OCI-LY7 (cell line): Measurements from ENCODE around the gene DGKB.

ENCODE experiments used
- EZH2phosphoT487 ChIP-seq: fragments of 200-600 bp; sonication (generic); IDR thresholded peaks from 2 replicates; pipeline ENCODE4 v1.6.1; 2018; ENCODE audit warnings: low read depth, borderline replicate concordance, mild to moderate bottlenecking, mixed run types, antibody characterized with exemption, low read length, moderate library complexity, mixed read lengths
- TF ChIP-seq, protein P1 (sequence below): fragments of 200-600 bp; sonication (generic); conservative IDR thresholded peaks from 2 replicates; pipeline ENCODE4 v1.5.1; 2014; ENCODE audit warnings: mild to moderate bottlenecking, antibody characterized with exemption, low read length, moderate library complexity, mixed read lengths

DNA sequence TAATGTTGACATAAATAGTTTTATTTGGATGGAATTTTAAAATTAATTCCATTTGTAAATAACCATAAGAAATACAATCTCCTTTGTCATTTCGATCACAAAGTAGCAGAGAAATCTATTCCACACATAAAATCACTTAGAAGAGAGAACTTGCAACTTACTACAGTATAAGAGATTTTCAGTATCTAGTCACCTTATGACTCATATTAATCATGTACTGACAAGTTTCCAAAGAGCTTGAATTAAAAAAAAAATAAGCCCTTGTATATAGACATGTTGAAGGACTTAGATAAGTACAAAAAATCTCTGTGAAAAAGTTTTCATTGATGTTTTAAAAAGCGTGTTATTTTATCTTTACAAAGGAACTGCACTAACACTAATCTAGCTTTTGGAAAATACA lies 706.0 kb downstream of the DGKB start:
- TF ChIP-seq EZH2phosphoT487: no peak
- TF ChIP-seq, protein P1, sequence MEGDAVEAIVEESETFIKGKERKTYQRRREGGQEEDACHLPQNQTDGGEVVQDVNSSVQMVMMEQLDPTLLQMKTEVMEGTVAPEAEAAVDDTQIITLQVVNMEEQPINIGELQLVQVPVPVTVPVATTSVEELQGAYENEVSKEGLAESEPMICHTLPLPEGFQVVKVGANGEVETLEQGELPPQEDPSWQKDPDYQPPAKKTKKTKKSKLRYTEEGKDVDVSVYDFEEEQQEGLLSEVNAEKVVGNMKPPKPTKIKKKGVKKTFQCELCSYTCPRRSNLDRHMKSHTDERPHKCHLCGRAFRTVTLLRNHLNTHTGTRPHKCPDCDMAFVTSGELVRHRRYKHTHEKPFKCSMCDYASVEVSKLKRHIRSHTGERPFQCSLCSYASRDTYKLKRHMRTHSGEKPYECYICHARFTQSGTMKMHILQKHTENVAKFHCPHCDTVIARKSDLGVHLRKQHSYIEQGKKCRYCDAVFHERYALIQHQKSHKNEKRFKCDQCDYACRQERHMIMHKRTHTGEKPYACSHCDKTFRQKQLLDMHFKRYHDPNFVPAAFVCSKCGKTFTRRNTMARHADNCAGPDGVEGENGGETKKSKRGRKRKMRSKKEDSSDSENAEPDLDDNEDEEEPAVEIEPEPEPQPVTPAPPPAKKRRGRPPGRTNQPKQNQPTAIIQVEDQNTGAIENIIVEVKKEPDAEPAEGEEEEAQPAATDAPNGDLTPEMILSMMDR: no peak
